ENCODE results near the gene TPH2. TPM values are rescaled to one million over a fixed set of nuclear protein-coding genes. Genes with fewer than 3 reads are reported as not detected.

The TPH2 gene
- total RNA-seq: not detected

DNA sequence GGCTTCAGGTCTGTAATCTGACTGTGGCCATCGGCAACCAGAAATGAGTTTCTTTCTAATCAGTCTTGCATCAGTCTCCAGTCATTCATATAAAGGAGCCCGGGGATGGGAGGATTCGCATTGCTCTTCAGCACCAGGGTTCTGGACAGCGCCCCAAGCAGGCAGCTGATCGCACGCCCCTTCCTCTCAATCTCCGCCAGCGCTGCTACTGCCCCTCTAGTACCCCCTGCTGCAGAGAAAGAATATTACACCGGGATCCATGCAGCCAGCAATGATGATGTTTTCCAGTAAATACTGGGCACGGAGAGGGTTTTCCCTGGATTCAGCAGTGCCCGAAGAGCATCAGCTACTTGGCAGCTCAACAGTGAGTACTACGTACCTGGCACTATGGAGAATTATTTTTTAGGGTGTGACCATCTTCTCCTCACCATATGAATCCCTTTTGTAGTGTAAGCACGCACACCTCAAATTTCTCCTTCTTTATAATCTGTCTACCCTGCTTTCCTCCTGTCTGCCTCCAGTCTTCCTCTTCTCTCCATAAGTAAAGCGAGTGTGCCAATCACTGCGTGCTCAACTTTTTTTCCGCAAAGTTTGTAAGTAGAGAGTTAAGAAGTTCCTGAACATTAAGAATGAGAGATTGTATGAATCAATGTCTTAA lies at the start of gene TPH2:
Gene TPH2, plus strand, starts transcription at position 118 of the 658 bp plus-strand sequence. Its CDS starts 142 bp downstream, at position 260.
- WGBS, 2 donors (ENCODE audit: low coverage in 1 of 2): 21 to 41% methylated on average over 4 to 8 of the region's 16 CpGs
- TF ChIP-seq POLR2A (IDR thresholded peaks at IDR 0.05): no peak
- TF ChIP-seq, protein P1, sequence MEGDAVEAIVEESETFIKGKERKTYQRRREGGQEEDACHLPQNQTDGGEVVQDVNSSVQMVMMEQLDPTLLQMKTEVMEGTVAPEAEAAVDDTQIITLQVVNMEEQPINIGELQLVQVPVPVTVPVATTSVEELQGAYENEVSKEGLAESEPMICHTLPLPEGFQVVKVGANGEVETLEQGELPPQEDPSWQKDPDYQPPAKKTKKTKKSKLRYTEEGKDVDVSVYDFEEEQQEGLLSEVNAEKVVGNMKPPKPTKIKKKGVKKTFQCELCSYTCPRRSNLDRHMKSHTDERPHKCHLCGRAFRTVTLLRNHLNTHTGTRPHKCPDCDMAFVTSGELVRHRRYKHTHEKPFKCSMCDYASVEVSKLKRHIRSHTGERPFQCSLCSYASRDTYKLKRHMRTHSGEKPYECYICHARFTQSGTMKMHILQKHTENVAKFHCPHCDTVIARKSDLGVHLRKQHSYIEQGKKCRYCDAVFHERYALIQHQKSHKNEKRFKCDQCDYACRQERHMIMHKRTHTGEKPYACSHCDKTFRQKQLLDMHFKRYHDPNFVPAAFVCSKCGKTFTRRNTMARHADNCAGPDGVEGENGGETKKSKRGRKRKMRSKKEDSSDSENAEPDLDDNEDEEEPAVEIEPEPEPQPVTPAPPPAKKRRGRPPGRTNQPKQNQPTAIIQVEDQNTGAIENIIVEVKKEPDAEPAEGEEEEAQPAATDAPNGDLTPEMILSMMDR (IDR thresholded peaks at IDR 0.05): peak in 1 of 4 experiments; percentile 28
- no peak for ATAC-seq
- no peaks in the 10 kb centered on the region for H3K9me3 ChIP-seq
- no peaks in the 10 kb centered on the region for H3K4me1 ChIP-seq
- H3K36me3 ChIP-seq: no peaks in the 10 kb centered on the region
- no peak within 1 kb of the TSS for H3K27ac ChIP-seq
- H3K4me3 ChIP-seq: no peak within 1 kb of the TSS
- H3K27me3 ChIP-seq: peaks cover 47% of the 10 kb centered on the region

DNA sequence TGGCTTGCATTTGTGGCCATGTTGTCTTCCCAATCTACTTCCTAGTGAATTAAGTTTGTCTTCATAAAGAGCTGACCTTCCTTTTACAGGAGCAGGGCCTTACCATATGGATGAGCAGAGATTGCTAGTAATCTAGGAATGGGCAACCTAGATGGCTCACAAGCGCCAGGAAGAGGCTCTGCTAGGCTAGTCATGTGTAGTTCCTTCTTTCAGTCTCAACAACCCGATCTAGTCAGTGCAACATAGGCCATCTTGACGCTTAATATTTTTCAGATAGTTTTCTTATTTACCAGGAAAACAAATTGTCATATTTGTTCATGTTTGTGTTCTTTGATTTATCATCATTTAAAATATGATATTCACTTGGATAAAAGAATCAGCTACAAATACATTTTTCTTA lies 48.2 kb upstream of the TPH2 start:
- Histone ChIP-seq H3K36me3 (peaks cover 0 to 48% of the 10 kb centered on the region in 2 donors), H3K4me3 (no peak overlapping the region), H3K27me3 (no peaks in the 10 kb centered on the region), H3K27ac (no peak overlapping the region), H3K9me3 (no peaks in the 10 kb centered on the region), H3K4me1 (no peaks in the 10 kb centered on the region)
- ATAC-seq: no peak
- WGBS, 2 donors (ENCODE audit: low coverage in 1 of 2): 91 to 95% methylated on average over 3 of the region's 3 CpGs
- TF ChIP-seq POLR2AphosphoS5 (IDR thresholded peaks at IDR 0.05): no peak
- TF ChIP-seq EP300 (IDR thresholded peaks at IDR 0.05): no peak
- TF ChIP-seq, protein P1 (IDR thresholded peaks at IDR 0.05): no peak
- TF ChIP-seq POLR2A (IDR thresholded peaks at IDR 0.05): no peak

DNA sequence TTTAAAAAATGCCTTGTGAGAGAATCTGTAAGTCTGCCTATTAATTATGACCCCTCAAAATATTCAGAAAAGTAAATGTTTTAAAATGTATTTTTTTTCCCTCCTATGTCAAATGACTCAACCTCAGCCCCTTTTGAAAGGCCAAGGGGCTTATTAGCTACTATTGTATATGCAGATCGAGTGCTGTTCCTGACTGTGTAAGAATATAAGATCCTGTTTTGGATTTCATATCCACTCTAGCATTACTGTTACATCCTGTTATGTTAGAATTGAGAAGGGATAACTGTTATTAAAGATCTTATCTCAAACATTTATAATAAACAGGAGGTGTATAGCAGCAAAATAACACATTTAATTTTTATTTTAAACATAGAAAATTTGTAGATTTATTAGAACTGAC lies 46.6 kb upstream of the TPH2 start:
- Histone ChIP-seq H3K4me3 (no peak overlapping the region), H3K4me1 (no peaks in the 10 kb centered on the region), H3K36me3 (peaks cover 4 to 49% of the 10 kb centered on the region in 2 donors), H3K27ac (no peak overlapping the region), H3K9me3 (no peaks in the 10 kb centered on the region), H3K27me3 (no peaks in the 10 kb centered on the region)
- 57 to 83% methylated on average over 1 of the region's 1 CpG for WGBS, 2 donors (ENCODE audit: low coverage in 1 of 2)
- TF ChIP-seq POLR2A (IDR thresholded peaks at IDR 0.05) (no peak), EP300 (IDR thresholded peaks at IDR 0.05) (no peak), POLR2AphosphoS5 (IDR thresholded peaks at IDR 0.05) (no peak)
- TF ChIP-seq, protein P1 (IDR thresholded peaks at IDR 0.05): no peak
- no peak for ATAC-seq

DNA sequence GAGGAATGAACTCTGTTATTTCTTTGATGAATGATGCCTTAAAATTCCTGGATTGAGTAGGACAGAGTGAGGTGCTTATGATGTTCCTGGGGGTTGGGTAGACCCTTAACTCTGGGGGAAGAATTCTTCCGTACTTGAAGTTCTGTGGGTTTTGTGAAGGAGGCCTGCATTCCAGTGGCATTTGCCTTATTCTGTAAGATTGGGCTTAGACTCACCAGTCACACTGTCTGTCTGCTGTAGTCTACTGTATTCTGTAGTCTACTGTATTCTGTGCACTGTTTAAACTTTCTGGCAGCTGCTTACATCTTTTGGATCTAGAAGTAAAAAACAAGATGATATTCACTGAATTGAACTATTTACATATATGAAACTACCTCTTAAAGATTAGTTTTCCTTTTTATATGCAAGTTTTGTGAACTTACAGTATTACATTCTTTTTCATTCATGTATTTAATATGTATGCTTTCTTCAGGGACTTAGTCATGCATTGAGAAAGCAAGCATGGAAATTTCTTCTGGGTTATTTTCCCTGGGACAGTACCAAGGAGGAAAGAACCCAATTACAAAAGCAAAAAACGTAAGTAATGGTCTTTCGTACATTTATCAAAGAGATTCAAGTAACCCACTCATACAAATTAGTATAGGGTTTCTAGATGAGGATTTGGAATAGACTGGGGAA lies 42.3 kb upstream of the TPH2 start:
- Histone ChIP-seq H3K36me3 (peaks cover 4 to 79% of the 10 kb centered on the region in 2 donors), H3K27me3 (no peaks in the 10 kb centered on the region), H3K4me3 (no peak overlapping the region), H3K4me1 (no peaks in the 10 kb centered on the region), H3K27ac (no peak overlapping the region), H3K9me3 (no peaks in the 10 kb centered on the region)
- 86 to 87% methylated on average over 3 of the region's 3 CpGs for WGBS, 2 donors (ENCODE audit: low coverage in 1 of 2)
- ATAC-seq: no peak
- no peak for TF ChIP-seq EP300 (IDR thresholded peaks at IDR 0.05)
- no peak for TF ChIP-seq POLR2A (IDR thresholded peaks at IDR 0.05)
- TF ChIP-seq, protein P1 (IDR thresholded peaks at IDR 0.05): no peak
- no peak for TF ChIP-seq POLR2AphosphoS5 (IDR thresholded peaks at IDR 0.05)

DNA sequence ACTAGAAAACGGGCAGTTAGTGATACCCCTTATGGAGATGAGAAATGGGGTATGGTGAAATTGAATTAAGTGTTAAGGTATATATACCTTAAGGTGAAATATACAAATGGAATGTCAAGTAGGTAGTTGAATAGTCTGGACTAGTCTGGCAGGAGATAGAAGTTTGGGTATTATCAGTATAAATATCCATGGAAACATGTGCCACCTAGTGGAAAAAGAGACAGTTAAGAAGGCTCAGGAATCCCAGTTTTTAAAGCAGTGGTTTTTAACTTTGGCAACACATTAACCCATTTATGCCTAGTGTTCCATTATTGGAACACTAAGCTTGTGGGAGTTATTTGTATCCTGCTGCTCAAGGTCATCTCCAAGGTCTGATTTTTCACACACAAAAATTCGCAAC lies 38.6 kb upstream of the TPH2 start:
- H3K27me3 ChIP-seq: no peaks in the 10 kb centered on the region
- H3K36me3 ChIP-seq: peaks cover 4 to 90% of the 10 kb centered on the region in 2 donors
- no peaks in the 10 kb centered on the region for H3K4me1 ChIP-seq
- H3K4me3 ChIP-seq: no peak overlapping the region
- H3K9me3 ChIP-seq: no peaks in the 10 kb centered on the region
- 78 to 90% methylated on average over 1 to 2 of the region's 2 CpGs for WGBS, 2 donors (ENCODE audit: low coverage in 1 of 2)
- TF ChIP-seq POLR2A (IDR thresholded peaks at IDR 0.05) (no peak), POLR2AphosphoS5 (IDR thresholded peaks at IDR 0.05) (no peak), EP300 (IDR thresholded peaks at IDR 0.05) (no peak)
- TF ChIP-seq, protein P1 (IDR thresholded peaks at IDR 0.05): no peak
- no peak overlapping the region for H3K27ac ChIP-seq
- no peak for ATAC-seq
